Measurements from ENCODE around the gene JAK1. TPM values are rescaled to one million over a fixed set of nuclear protein-coding genes. Genes with fewer than 3 reads are reported as not detected.

The JAK1 gene
- total RNA-seq, 2 donors from 2014 or later, result 113 to 115 TPM

DNA sequence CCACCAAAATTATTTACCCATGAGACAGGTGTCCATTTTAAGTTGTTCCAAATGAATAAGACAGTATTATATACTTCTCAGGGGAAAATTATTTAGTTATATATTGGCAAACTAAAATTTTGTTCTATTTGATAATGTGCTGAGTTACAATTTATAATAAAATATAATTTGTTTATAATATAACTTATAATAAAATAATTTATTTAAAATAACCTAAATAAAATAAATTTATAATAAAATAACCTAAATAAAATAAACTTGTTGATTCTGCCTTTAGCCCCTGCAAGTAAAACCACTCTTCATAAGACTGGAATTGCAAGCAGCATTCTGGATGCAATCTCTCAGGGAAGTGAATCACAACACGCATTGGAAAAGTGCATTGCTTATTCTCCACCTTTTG, 151.9 kb downstream of the JAK1 start:
- DNase-seq (ENCODE audit: low spot score) (no peak), ATAC-seq (ENCODE audit: insufficient number of reproducible peaks, low FRiP score, low read depth) (no peak)
- H3K4me3 ChIP-seq, result no peak overlapping the region
- H3K4me1 ChIP-seq (ENCODE audit: control insufficient read depth in 1 of 2, low read depth in 2 of 2), result no peaks in the 10 kb centered on the region
- H3K36me3 ChIP-seq, result no peaks in the 10 kb centered on the region
- H3K27me3 ChIP-seq (replicated peaks; ENCODE audit: insufficient read depth), result no peaks in the 10 kb centered on the region
- H3K27ac ChIP-seq, result no peak overlapping the region
- TF ChIP-seq, protein P1, sequence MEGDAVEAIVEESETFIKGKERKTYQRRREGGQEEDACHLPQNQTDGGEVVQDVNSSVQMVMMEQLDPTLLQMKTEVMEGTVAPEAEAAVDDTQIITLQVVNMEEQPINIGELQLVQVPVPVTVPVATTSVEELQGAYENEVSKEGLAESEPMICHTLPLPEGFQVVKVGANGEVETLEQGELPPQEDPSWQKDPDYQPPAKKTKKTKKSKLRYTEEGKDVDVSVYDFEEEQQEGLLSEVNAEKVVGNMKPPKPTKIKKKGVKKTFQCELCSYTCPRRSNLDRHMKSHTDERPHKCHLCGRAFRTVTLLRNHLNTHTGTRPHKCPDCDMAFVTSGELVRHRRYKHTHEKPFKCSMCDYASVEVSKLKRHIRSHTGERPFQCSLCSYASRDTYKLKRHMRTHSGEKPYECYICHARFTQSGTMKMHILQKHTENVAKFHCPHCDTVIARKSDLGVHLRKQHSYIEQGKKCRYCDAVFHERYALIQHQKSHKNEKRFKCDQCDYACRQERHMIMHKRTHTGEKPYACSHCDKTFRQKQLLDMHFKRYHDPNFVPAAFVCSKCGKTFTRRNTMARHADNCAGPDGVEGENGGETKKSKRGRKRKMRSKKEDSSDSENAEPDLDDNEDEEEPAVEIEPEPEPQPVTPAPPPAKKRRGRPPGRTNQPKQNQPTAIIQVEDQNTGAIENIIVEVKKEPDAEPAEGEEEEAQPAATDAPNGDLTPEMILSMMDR (IDR thresholded peaks at IDR 0.05), result no peak
- no peaks in the 10 kb centered on the region for H3K9me3 ChIP-seq

DNA sequence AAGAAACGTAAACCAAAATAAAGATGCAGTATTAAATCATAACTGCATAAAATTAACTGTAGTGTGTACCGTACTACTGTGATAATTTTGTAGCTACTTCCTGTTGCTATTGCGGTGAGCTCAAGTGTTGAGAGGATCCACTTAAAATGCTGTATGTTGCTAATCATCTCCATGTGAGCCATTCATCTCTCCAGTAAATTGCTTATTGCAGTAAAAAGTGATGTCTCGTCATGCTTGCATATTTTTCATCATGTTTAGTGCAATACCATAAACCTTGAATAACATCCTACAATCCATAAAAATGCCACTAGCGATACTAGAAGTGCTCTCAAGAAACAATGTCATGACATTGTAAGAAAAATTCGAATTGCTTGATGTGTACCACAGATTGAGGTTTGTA, 155.2 kb downstream of the JAK1 start:
- H3K27ac ChIP-seq, result no peak overlapping the region
- H3K4me3 ChIP-seq, result no peak overlapping the region
- H3K27me3 ChIP-seq (replicated peaks; ENCODE audit: insufficient read depth), result no peaks in the 10 kb centered on the region
- H3K36me3 ChIP-seq, result no peaks in the 10 kb centered on the region
- H3K9me3 ChIP-seq, result no peaks in the 10 kb centered on the region
- DNase-seq (ENCODE audit: low spot score) (no peak), ATAC-seq (ENCODE audit: insufficient number of reproducible peaks, low FRiP score, low read depth) (no peak)
- peaks cover 5 to 13% of the 10 kb centered on the region in 2 donors for H3K4me1 ChIP-seq (ENCODE audit: control insufficient read depth in 1 of 2, low read depth in 2 of 2)
- TF ChIP-seq, protein P1 (IDR thresholded peaks at IDR 0.05), result no peak

DNA sequence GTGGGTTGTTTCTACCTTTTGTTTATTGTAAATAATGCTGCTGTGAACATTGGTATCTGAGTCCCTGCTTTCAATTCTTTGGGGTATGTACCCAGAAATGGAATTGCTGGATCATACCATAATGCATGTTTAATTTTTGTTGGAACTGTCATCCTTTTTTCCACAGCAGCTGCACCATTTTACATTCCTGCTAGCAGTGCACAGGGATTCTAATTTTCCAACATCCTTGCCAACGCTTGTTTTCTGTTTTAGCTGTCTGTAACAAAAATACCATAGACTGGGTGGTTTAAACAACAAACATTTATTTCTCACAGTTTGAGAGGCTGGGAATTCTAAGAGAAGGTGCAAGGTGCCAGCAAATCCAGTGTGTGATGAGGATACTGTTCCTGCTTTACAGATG, 156.3 kb downstream of the JAK1 start:
- no peak overlapping the region for H3K27ac ChIP-seq
- H3K27me3 ChIP-seq (replicated peaks; ENCODE audit: insufficient read depth), result no peaks in the 10 kb centered on the region
- DNase-seq (ENCODE audit: low spot score) (no peak), ATAC-seq (ENCODE audit: insufficient number of reproducible peaks, low FRiP score, low read depth) (no peak)
- no peak overlapping the region for H3K4me3 ChIP-seq
- H3K36me3 ChIP-seq, result no peaks in the 10 kb centered on the region
- no peaks in the 10 kb centered on the region for H3K9me3 ChIP-seq
- H3K4me1 ChIP-seq (ENCODE audit: control insufficient read depth in 1 of 2, low read depth in 2 of 2), result peaks cover 7 to 14% of the 10 kb centered on the region in 2 donors
- TF ChIP-seq, protein P1 (IDR thresholded peaks at IDR 0.05), result no peak

DNA sequence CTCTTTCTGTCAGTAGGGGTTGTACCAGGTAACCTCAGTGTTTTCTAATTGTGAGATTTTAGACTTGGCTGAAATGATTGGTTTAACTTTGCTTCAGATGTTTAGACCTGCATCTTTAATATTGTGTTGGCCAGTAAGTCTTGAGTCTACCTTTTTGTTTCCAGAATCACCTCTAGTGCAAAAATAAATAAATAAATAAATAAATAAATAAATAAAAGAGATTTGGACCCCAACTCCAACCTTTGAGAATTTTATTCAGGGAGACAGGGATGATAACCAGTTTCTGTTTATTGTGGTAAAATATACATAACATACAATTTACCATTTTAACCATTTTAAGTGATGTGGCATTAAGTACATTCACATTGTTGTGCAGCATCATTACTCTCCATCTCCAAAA, 157.0 kb downstream of the JAK1 start:
- no peak for ATAC-seq (ENCODE audit: insufficient number of reproducible peaks, low FRiP score, low read depth)
- no peaks in the 10 kb centered on the region for H3K9me3 ChIP-seq
- no peak overlapping the region for H3K27ac ChIP-seq
- peaks cover 7 to 14% of the 10 kb centered on the region in 2 donors for H3K4me1 ChIP-seq (ENCODE audit: control insufficient read depth in 1 of 2, low read depth in 2 of 2)
- H3K36me3 ChIP-seq, result no peaks in the 10 kb centered on the region
- no peak overlapping the region for H3K4me3 ChIP-seq
- no peak for DNase-seq (ENCODE audit: low spot score)
- H3K27me3 ChIP-seq (replicated peaks; ENCODE audit: insufficient read depth), result no peaks in the 10 kb centered on the region
- TF ChIP-seq, protein P1 (IDR thresholded peaks at IDR 0.05), result no peak

DNA sequence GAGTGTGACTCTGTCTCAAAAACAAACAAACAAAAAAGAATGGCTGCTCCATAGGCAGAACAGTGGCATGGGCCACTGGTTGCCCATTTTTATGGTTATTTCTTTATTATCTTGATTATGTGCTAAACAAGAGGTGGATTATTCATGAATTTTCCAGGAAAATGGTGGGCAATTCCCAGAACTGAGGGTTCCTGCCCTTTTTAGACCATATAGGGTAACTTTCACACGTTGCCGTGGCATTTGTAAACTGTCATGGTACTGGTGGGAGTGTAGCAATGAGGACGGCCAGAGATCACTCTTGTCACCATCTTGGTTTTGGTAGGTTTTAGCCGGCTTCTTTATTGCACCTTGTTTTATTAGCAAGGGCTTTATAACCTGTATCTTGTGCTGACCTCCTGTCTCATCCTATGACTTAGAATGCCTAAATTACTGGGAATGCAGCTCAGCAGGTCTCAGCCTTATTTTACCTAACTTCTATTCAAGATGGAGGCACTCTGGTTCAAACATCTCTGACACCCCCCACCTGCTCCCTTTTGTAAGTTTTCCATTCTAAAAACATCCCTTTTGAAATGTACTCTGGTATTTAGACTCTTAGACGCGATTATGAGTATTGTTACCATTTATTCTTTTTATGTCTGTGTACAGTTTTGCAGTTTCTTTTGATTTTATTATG, 164.4 kb downstream of the JAK1 start:
- TF ChIP-seq, protein P1 (IDR thresholded peaks at IDR 0.05), result no peak
- ATAC-seq (ENCODE audit: insufficient number of reproducible peaks, low FRiP score, low read depth) (no peak), DNase-seq (ENCODE audit: low spot score) (no peak)
- no peak overlapping the region for H3K27ac ChIP-seq
- H3K36me3 ChIP-seq, result no peaks in the 10 kb centered on the region
- no peaks in the 10 kb centered on the region for H3K9me3 ChIP-seq
- no peak overlapping the region for H3K4me3 ChIP-seq
- H3K27me3 ChIP-seq (replicated peaks; ENCODE audit: insufficient read depth), result no peaks in the 10 kb centered on the region
- peaks cover 7 to 10% of the 10 kb centered on the region in 2 donors for H3K4me1 ChIP-seq (ENCODE audit: control insufficient read depth in 1 of 2, low read depth in 2 of 2)
